Putamen (tissue), 1 donor: Measurements from ENCODE around the gene FREM3.
"Not testable (repeated sequence)": the region's sequence is repeated elsewhere in the genome, so short reads cannot be mapped to it uniquely, and the experiment has no call there.

Source experiments
- DNase-seq: peaks from one replicate; pipeline ENCODE4 v3.0.0-alpha.2; 2016; ENCODE audit warnings: low spot score

The FREM3 gene

DNA sequence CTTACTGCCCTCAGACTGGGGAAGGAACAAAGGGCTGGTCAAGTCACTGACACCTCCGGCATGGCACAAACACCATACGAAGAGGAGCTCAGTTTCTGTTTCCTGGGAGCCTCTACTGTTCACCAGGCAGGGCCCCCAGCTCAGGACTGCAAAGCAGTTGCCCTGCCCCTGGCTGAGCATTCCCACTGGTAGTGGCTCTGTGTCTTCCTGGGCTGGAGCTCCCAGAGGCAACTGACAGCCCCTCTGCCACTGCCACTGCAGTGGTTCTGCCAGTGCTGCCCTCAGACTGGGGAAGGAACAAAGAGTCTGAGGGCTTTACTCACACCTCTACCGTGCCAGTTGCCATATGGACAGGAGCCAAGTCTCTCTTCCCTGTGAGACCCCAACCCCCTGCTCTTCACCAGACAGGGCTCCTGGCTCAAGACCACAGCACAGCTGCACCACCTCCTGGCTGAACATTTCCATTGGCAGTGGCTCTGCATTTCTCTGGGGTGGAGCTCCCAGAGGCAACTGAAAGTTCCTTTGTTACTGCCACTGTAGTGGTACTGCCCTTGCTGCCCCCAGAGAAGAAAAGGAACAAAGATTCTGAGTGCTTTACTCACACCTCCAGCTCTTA lies 119.0 kb downstream of the FREM3 start:
- DNase-seq: no peak

DNA sequence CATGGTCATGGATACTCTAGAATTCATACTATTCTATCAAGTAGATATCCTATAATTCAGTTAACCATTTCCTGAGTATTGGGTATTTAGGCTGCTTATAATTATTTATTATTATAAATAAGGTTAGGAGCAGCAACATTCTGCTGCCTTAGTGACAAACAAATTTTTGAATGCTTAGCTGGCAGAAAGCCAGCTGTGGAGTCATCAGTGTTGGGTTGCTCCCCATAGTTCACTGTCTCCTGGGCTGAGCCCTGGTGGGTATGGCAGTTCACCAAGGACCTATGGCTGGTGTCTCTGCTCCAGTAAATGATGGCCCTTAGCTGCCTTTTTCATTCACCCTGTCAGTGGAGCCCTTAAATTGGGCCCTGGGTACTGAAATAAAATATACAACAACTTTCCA lies 125.1 kb downstream of the FREM3 start:
- no peak for DNase-seq

DNA sequence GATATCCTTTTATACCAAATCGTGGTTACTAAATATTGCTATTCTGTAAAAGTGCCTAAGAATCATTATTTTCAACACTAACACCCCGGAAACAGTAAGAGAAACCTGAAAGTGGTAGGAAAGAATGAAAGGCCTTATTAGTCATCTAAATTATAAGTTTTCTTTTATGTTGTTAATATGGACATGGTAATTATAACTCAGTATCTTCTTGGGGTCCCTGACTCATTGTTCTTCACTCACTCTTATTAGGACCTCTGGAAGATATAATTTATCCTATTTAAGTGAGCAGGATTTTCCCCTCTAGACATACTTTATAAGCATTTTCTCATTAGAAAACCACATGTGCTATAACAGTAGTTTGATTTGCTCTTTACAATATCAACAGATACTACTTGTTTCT lies 136.0 kb downstream of the FREM3 start:
- DNase-seq: no peak

DNA sequence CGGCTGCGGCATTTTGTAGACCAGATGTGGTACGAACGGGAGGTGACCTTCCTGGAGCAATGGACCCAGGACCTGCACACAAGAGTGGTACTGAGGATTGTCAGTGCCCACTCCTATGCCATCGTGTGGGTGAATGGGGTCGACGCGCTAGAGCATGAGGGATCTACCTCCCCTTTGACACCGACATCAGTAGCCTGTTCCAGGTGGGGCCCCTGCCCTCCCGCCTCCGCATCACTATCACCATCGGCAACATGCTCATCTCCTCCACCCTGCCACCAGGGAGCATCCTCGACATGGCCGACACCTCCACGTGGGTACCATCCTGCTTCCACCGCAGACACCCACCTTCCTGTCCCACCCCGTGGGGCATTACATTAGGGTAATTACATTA lies 140.7 kb downstream of the FREM3 start:
- no peak for DNase-seq

DNA sequence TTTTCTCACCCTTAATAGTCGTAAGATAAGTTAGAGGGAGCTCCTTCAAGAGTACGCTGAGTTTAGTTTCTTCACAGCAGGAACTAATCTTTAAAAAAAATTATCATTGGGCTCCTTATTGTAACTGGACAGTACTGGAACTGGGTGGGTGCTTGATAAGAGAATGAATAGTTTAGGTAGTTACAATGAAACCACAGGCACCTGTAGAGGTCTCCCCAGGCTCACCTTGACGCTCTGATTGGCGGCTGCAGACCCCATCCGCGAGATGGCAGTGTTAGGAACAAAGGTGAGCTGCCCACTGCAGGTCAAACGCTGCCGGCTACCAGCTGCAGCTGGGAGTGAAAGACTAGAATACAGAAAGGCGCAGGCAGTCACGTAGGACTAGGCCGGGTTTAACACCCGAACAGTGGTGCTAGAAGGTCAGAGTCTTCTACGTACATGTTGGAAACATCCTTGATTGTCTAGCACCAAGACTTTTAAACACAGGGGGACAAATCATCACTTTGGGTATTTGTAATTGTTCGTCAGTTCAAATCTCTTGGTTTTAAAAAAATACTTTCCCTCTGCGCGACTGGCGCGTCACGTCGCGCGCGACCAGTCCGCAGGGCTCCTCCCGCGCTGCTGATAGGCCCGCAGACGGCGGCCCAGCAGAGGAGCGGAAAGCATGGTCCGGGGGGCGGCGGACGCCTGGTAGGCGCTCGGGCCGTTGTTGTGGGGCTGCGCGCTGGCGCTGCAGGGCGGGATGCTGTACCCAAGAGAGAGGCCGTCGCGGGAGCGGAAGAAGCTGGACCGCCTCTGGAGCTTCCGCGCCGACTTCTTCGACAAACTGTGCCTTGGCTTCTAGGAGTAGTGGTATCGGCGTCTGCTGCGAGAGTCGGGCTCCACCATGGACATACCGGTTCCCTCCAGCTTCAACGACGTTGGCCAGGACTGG lies 141.4 kb downstream of the FREM3 start:
- peak; percentile 45 for DNase-seq

DNA sequence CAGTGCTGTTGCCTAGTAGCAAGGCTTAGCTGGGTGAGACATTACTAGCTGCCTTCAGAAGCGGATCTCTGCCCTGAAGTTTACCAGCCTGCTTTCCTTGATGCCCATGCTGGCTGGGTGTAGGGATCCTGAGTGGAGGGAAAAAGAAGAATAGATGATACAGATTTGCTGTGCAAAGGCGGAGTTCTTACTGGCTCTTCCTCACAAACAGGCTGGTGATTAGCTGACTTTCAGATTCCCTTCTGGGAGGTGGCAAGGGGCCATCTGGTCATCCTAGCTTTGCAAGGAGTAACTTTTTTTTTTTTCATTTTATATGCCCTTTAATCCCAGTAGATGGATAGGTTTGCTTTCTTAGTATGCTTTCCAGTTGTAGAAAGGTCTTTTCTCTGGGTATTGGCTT lies 142.2 kb downstream of the FREM3 start:
- no peak for DNase-seq

DNA sequence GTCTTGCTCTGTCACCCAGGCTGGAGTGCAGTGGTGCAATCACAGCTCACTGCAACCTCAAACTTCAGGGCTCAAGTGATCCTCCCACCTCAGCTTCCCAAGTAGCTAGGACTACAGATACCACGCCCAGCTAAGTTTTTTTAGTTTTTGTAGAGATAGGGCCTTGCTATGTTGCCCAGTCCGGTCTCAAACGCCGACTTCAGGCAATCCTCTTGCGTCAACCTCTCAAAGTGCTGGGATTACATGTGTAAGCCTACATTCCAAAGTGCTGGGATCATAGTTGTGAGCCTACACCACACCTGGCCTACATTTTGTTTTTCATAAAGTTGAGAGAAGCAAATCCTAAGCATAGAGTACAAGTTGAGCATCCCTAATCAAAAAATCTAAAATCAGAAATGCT lies 144.8 kb downstream of the FREM3 start:
- no peak for DNase-seq

DNA sequence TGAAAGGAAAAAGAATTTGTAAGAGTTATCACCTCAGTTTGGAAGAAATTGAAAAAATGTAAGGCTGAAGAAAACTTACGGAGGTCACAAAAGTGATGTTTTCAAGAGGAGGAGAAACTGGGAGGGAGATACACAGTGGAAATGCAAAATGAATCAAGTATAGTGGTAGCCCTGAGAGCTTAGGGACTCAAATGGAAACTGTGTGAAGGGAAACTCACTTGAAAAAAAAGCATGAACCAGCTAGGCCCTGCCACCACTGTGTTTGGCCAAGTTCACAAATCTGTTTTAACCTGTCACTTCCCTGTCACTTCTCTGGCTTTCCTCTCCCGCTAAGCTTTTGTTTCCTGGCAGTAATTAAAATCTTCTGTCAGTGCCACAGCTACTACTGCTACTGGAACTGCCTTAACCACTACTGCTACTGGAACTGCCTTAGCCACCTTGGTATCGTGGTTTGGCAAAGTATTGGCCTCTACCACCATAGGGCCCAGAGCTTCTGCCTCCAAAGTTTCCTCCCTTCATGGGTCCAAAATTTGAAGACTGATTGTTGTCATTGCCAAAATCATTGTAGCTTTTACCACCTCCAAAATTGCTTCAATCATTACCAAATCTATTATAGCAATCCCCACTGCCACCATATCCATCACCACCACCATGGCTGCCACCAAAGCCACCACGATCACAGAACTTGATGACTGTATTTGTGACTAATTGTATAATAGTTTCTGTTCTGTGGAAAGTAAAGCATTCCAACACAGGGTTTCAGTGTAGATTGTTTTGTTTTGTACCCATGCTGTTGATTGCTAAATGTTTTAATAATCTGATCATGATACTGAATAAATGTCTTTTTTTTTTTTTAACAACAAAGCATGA lies 145.5 kb downstream of the FREM3 start:
- DNase-seq: no peak

DNA sequence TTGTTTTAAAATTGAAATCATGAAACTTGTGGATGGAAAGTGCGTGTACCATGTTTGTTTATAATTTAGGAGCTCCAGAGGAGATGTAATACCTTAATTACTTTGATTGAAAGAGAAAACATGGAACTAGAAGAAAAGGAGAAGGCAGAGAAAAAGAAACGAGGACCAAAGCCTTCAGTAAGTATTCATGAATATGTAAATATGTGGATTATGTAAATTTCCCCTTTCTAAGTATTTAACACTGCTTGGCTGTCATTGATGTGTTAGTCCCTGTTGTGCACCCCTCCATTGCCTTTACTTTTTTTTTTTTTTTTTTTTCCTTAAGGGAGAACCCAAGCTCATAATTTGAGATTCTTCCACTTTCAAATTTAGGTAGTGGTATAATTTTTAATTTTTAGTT lies 150.5 kb downstream of the FREM3 start:
- no peak for DNase-seq

DNA sequence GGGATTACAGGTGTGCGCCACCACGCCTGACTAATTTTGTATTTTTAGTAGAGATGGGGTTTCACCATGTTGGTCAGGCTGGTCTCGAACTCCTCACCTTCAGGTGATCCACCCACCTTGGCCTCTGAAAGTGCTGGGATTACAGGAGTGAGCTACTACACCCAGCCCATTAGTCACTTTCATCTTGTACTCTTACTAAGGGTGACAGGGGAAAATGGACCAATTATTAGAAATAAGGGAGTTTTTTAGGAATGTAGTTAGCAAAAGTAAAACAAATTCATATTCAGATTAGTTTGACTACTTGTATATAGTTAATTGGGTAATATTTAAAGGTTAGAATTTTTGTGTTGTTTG lies 160.8 kb downstream of the FREM3 start:
- no peak for DNase-seq

DNA sequence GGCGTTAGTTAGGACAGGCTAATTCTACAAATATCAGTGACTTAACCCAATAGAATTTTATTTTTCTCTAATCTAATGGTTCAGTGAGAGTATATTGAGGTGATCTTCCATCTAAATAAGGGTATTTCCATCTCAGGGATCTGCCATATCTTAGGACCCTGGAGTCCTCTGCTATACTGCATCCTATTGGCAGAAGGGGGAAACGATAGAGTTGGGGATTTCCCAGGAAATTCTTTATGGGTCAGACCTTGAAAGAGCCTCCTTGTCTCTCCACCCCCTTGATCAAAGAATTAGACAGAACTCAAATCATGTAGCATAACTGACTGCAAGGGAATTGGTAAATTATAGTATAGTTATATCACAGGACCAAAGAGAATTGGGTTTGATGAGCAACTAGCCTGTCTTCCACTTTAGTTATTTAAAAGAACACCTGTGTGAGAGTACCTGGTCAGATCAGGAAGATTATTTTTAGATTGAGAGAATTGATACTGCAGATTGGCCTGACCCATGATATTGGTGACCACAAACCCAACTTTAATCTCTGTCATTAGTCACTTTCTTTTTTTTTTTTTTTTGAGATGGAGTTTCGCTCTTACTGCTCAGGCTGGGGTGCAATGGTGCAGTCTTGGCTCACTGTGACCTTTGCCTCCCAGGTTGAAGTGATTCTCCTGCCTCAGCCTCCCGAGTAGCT lies 161.4 kb downstream of the FREM3 start:
- no peak for DNase-seq

DNA sequence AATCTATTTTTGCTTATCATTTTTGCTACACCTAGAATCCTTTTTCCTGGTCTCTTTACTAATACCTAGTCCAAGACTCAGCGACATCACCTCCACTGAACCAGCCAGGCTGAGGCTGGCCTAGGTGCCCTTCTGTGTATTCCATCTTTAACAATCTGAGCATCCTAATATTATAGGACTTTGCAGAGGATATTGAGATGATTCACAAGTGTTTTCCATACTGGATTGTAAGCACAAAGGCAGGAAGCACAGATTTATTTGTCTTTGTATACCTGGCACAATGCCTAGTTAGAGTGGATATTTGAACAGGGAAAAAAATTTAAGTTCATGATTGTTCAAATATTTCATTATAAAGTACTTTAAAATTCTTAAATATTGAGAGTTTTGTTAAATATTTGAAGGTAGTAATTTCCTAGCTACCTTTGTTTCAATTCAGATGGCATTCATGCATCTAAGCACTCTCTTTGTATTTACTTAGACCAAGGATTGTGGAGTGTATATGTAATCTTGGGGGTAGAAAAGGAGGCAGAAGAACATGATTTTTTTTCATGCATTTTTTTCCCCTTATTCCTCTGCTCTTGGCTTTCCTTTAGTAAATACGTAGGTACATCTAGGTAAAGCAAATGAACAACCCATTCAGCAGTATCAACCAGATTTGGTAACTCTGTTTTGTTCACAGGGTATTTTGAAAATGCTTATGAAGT lies 168.5 kb downstream of the FREM3 start:
- DNase-seq: no peak

DNA sequence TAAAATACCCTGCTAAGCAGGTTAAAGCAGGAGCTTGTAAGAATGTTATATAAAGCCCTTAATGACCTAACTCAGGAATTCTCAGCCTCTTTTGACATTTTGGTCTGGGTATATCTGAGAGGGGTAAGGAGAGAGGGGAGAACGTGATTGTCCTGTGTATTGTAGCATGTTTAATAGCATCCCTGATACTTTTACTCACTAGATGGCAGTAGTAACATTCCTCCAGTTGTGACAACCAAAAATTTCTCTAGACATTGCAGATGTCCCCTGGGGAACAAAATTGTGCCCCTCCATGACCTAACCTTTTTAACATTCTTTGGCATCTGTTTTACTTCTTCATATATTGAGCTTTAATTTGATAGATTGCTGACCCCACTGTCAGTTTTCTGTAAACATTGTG lies 169.1 kb downstream of the FREM3 start:
- DNase-seq: no peak

DNA sequence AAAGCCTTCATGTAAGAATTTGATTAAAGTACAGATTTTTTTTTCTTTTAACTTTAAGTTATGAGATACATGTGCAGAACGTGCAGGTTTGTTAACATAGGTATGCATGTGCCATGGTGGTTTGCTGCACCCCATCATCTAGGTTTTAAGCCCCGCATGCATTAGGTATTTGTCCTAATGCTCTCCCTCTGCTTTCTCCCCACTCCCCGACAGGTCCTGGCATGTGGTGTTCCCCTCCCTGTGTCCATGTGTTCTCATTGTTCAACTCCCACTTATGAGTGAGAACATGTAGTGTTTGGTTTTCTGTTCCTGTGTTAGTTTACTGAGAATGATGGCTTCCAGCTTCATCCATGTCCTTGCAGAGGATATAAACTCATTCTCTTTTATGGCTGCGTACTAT lies 172.4 kb downstream of the FREM3 start:
- not testable (repeated sequence) for DNase-seq
